OCI-LY3 (cell line): ENCODE measurements around the gene TSPEAR.

Experiments used
- H2AFZ ChIP-seq: fragments of 200-600, 300-600 bp; shearing (Covaris generic); 2 replicates; pipeline ENCODE4 v1.6.0; 2014; ENCODE audit warnings: antibody characterized with exemption, low read depth, low read length
- H3K27ac ChIP-seq: fragments of 200-600, 300-600 bp; sonication (generic); 2 replicates; pipeline ENCODE4 v1.5.1; 2014; ENCODE audit warnings: mild to moderate bottlenecking, low read length, moderate library complexity, mixed read lengths
- H3K27me3 ChIP-seq: fragments of 200-600, 300-600 bp; sonication (generic); 2 replicates; pipeline ENCODE4 v1.6.1; 2014; ENCODE audit warnings: low read depth, low read length, mixed read lengths
- H3K36me3 ChIP-seq: fragments of 200-600, 300-600 bp; sonication (generic); replicated peaks from 2 replicates; pipeline ENCODE3; 2014; ENCODE audit warnings: low read depth, low read length, mixed read lengths
- H3K4me1 ChIP-seq: fragments of 300-600, 200-600 bp; sonication (generic); 2 replicates; pipeline ENCODE4 v1.6.1; 2014; ENCODE audit warnings: low read length, mixed read lengths
- H3K4me2 ChIP-seq: fragments of 200-600, 300-600 bp; sonication (generic); 2 replicates; pipeline ENCODE4 v1.6.1; 2014; ENCODE audit warnings: low read length, mixed read lengths
- H3K4me3 ChIP-seq: fragments of 300-600, 200-600 bp; sonication (generic); 2 replicates; pipeline ENCODE4 v1.5.1; 2014; ENCODE audit warnings: antibody characterized with exemption, mild to moderate bottlenecking, low read length, moderate library complexity
- H3K79me2 ChIP-seq: fragments of 300-600, 200-600 bp; shearing (Covaris generic); 2 replicates; pipeline ENCODE4 v1.6.1; 2014; ENCODE audit warnings: mild to moderate bottlenecking, low read length, mixed read lengths
- H3K9ac ChIP-seq: fragments of 300-600, 200-600 bp; shearing (Covaris generic); 2 replicates; pipeline ENCODE4 v1.6.0; 2014; ENCODE audit warnings: mild to moderate bottlenecking, low read length, moderate library complexity
- H3K9me3 ChIP-seq: fragments of 200-600, 300-600 bp; shearing (Covaris generic); 2 replicates; pipeline ENCODE4 v1.6.1; 2014; ENCODE audit warnings: low read length, mixed read lengths; ENCODE audit not compliant: insufficient read depth
- H4K20me1 ChIP-seq: fragments of 200-600, 300-600 bp; sonication (generic); 2 replicates; pipeline ENCODE4 v1.6.1; 2016; ENCODE audit warnings: low read length, mixed read lengths; ENCODE audit not compliant: insufficient read depth
- CTCF ChIP-seq: fragments of 200-600, 300-600 bp; sonication (generic); IDR thresholded peaks from 2 replicates; pipeline ENCODE4 v1.5.1; 2014; ENCODE audit warnings: antibody characterized with exemption, low read length, low read depth
- EZH2phosphoT487 ChIP-seq: fragments of 200-600 bp; shearing (Covaris generic); IDR thresholded peaks from 2 replicates; pipeline ENCODE4 v1.6.1; 2018; ENCODE audit warnings: antibody characterized with exemption, mixed run types, low read depth

Gene TSPEAR

GRCh38 chr21:44615466-44615865, 95.9 kb downstream of the TSPEAR start:
- no peaks in the 10 kb centered on the region for H3K27me3 ChIP-seq
- peaks cover 4% of the 10 kb centered on the region; the same call in 1 of the 2 replicates for H3K9me3 ChIP-seq
- H3K27ac ChIP-seq, result no peak overlapping the region
- H4K20me1 ChIP-seq, result no peaks in the 10 kb centered on the region
- TF ChIP-seq EZH2phosphoT487 (no peak), CTCF (no peak)
- no peaks in the 10 kb centered on the region for H3K79me2 ChIP-seq
- no peak overlapping the region for H3K4me2 ChIP-seq
- H3K4me3 ChIP-seq, result no peak overlapping the region
- H3K36me3 ChIP-seq, result no peaks in the 10 kb centered on the region
- no peak overlapping the region for H3K9ac ChIP-seq
- no peaks in the 10 kb centered on the region for H3K4me1 ChIP-seq
- no peak overlapping the region for H2AFZ ChIP-seq

- TF ChIP-seq EZH2phosphoT487 (no peak), CTCF (no peak)
- H3K27me3 ChIP-seq, result no peaks in the 10 kb centered on the region
- no peaks in the 10 kb centered on the region for H4K20me1 ChIP-seq
- no peak overlapping the region for H3K4me3 ChIP-seq
- H3K4me2 ChIP-seq, result no peak overlapping the region
- no peak overlapping the region for H2AFZ ChIP-seq
- no peaks in the 10 kb centered on the region for H3K4me1 ChIP-seq
- no peak overlapping the region for H3K9ac ChIP-seq
- no peaks in the 10 kb centered on the region for H3K36me3 ChIP-seq
- H3K79me2 ChIP-seq, result no peaks in the 10 kb centered on the region
- peaks cover 4% of the 10 kb centered on the region; the same call in 1 of the 2 replicates for H3K9me3 ChIP-seq
- no peak overlapping the region for H3K27ac ChIP-seq
These were observed 96.4 kb downstream of the TSPEAR start for GRCh38 chr21:44614961-44615391.

GRCh38 chr21:44614161-44614631, 97.2 kb downstream of the TSPEAR start:
- Histone ChIP-seq H3K4me2 (no peak overlapping the region), H3K9ac (no peak overlapping the region), H3K4me3 (no peak overlapping the region), H2AFZ (no peak overlapping the region), H3K36me3 (no peaks in the 10 kb centered on the region), H3K27me3 (no peaks in the 10 kb centered on the region), H3K4me1 (no peaks in the 10 kb centered on the region), H3K9me3 (no peaks in the 10 kb centered on the region), H3K79me2 (no peaks in the 10 kb centered on the region), H4K20me1 (no peaks in the 10 kb centered on the region), H3K27ac (no peak overlapping the region)
- TF ChIP-seq EZH2phosphoT487 (no peak), CTCF (no peak)

- Histone ChIP-seq H3K9ac (no peak overlapping the region), H3K9me3 (no peaks in the 10 kb centered on the region), H3K27ac (no peak overlapping the region), H4K20me1 (no peaks in the 10 kb centered on the region), H2AFZ (no peak overlapping the region), H3K36me3 (no peaks in the 10 kb centered on the region), H3K79me2 (no peaks in the 10 kb centered on the region), H3K4me3 (no peak overlapping the region), H3K4me2 (no peak overlapping the region), H3K4me1 (no peaks in the 10 kb centered on the region), H3K27me3 (no peaks in the 10 kb centered on the region)
- TF ChIP-seq CTCF (no peak), EZH2phosphoT487 (no peak)
These were observed 97.8 kb downstream of the TSPEAR start for GRCh38 chr21:44613386-44614155.
